Gastrocnemius medialis (tissue), 4 donors: Measurements from ENCODE around the gene PLPPR2.

Experiments used
- POLR2A ChIP-seq, 2 donors: fragments of 450-650 bp; IDR thresholded peaks; one replicate each; pipeline ENCODE4 v1.6.1; 2017; ENCODE audit warnings: antibody characterized with exemption in 2 of 2, mild to moderate bottlenecking in 2 of 2, moderate library complexity in 2 of 2
- TF ChIP-seq, protein P1 (sequence below), 5 experiments: fragments of 450-650 bp in 3 of 5; fragments of 200-600 bp in 2 of 5; sonication (generic) in 2 of 5; IDR thresholded peaks in 4 of 5; conservative IDR thresholded peaks in 1 of 5; 1 replicate in 4 of 5; 2 replicates in 1 of 5; pipeline ENCODE4 v1.5.1; 2016 to 2019; ENCODE audit warnings: antibody characterized with exemption in 5 of 5, mild to moderate bottlenecking in 3 of 5, moderate library complexity in 3 of 5

DNA sequence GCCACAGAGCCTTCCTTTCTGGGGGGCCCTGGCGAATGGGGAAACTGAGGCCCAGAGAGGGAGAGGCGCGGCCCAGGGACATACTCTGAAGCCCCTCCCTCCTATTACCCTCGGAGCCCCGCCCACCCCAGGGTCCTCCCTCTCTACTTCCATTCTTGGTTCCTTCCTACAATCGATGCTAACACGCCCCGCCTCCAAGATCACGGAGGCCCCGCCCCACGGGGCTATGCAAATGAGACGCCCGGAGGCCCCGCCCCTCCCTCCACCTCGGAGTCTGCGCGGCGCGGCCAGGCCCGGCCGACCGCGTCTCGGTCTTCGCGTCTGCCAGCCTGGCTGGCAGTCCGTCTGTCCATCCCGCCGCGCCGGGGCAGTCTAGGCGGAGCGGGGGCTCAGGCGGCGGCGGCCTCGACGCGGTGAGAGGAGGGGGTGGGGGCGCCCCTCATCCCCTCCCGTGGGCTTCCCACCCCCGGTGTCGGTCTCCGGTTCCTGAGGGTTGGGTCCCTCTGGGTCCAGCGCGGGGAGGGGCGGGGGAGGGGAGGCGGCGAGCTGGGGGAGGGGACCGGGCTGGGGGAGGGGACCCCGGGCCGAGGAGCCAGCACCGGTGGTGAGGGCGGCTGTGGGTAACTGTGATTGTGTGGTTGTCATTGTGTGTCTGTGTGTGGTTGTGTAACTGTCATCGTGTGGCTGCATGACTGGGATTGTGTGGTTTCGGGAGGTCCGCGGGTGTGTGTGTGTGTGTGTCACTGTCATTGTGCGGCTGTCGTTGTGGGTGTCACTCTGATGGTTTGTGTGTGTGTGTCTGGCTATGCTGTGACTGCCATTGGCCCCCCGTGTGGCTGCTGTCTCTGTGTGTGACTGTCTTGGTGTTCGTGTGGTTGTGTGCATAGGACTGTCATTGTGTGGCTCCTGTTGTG is at the start of gene PLPPR2:
- TF ChIP-seq, protein P1, sequence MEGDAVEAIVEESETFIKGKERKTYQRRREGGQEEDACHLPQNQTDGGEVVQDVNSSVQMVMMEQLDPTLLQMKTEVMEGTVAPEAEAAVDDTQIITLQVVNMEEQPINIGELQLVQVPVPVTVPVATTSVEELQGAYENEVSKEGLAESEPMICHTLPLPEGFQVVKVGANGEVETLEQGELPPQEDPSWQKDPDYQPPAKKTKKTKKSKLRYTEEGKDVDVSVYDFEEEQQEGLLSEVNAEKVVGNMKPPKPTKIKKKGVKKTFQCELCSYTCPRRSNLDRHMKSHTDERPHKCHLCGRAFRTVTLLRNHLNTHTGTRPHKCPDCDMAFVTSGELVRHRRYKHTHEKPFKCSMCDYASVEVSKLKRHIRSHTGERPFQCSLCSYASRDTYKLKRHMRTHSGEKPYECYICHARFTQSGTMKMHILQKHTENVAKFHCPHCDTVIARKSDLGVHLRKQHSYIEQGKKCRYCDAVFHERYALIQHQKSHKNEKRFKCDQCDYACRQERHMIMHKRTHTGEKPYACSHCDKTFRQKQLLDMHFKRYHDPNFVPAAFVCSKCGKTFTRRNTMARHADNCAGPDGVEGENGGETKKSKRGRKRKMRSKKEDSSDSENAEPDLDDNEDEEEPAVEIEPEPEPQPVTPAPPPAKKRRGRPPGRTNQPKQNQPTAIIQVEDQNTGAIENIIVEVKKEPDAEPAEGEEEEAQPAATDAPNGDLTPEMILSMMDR (IDR thresholded peaks at IDR 0.05 in 4 of 5, conservative IDR thresholded peaks at IDR 0.05 in 1 of 5) = no peak
- TF ChIP-seq POLR2A (IDR thresholded peaks at IDR 0.05) = peak; percentile 67 to 68
